ENCODE measurements around the gene NXPE4.
"Not testable (repeated sequence)": the region's sequence is repeated elsewhere in the genome, so short reads cannot be mapped to it uniquely, and the experiment has no call there.

Gene NXPE4

GRCh38 chr11:114595571-114595970, at the start of gene NXPE4:
Gene NXPE4, minus strand, starts transcription at chr11:114595786. Its CDS starts 1,027 bp downstream, at chr11:114594759.
- no peak within 1 kb of the TSS for H3K4me3 Mint-ChIP-seq
- H3K9me3 Mint-ChIP-seq: no peaks in the 10 kb centered on the region
- no peak within 1 kb of the TSS for H3K27ac Mint-ChIP-seq
- DNase-seq (ENCODE audit: low spot score in 2 of 2) (peak in 1 of 2 donors; percentile 15), ATAC-seq (no peak)
- H3K4me1 Mint-ChIP-seq: no peaks in the 10 kb centered on the region
- no peaks in the 10 kb centered on the region for H3K36me3 Mint-ChIP-seq

GRCh38 chr11:114639440-114639839, 43.9 kb upstream of the NXPE4 start:
- not testable (repeated sequence) for H3K36me3 Mint-ChIP-seq

GRCh38 chr11:114631445-114631965, 35.9 kb upstream of the NXPE4 start:
- H3K27ac Mint-ChIP-seq, H3K4me3 Mint-ChIP-seq, ATAC-seq, H3K4me1 Mint-ChIP-seq, H3K9me3 Mint-ChIP-seq, H3K36me3 Mint-ChIP-seq: not testable (repeated sequence)
- peak in 1 of 2 donors; percentile 55 for DNase-seq (ENCODE audit: low spot score in 2 of 2)

More at GRCh38 chr11:114639440-114639839, 43.9 kb upstream of the NXPE4 start:
- H3K9me3 Mint-ChIP-seq; H3K4me1 Mint-ChIP-seq; ATAC-seq; H3K4me3 Mint-ChIP-seq; DNase-seq (ENCODE audit: low spot score in 2 of 2); H3K27ac Mint-ChIP-seq: not testable (repeated sequence)

- Mint-ChIP-seq H3K9me3 (peaks cover 3% of the 10 kb centered on the region), H3K4me1 (no peaks in the 10 kb centered on the region), H3K36me3 (no peaks in the 10 kb centered on the region), H3K27ac (no peak overlapping the region), H3K4me3 (no peak overlapping the region)
- ATAC-seq: no peak
- no peak for DNase-seq (ENCODE audit: low spot score in 2 of 2)
Measured at GRCh38 chr11:114625294-114625693, 29.7 kb upstream of the NXPE4 start.

GRCh38 chr11:114624455-114625207, 29.0 kb upstream of the NXPE4 start:
- H3K9me3 Mint-ChIP-seq: peaks cover 3% of the 10 kb centered on the region
- no peak overlapping the region for H3K27ac Mint-ChIP-seq
- no peaks in the 10 kb centered on the region for H3K4me1 Mint-ChIP-seq
- H3K36me3 Mint-ChIP-seq: no peaks in the 10 kb centered on the region
- no peak for ATAC-seq
- H3K4me3 Mint-ChIP-seq: no peak overlapping the region
- DNase-seq (ENCODE audit: low spot score in 2 of 2): no peak

GRCh38 chr11:114623720-114624119, 28.1 kb upstream of the NXPE4 start:
- Mint-ChIP-seq H3K27ac (no peak overlapping the region), H3K4me3 (no peak overlapping the region), H3K4me1 (no peaks in the 10 kb centered on the region), H3K9me3 (peaks cover 3% of the 10 kb centered on the region), H3K36me3 (no peaks in the 10 kb centered on the region)
- ATAC-seq: no peak
- DNase-seq (ENCODE audit: low spot score in 2 of 2): no peak

- ATAC-seq (no peak), DNase-seq (ENCODE audit: low spot score in 2 of 2) (no peak)
- Mint-ChIP-seq H3K36me3 (no peaks in the 10 kb centered on the region), H3K4me3 (no peak overlapping the region), H3K9me3 (no peaks in the 10 kb centered on the region), H3K27ac (no peak overlapping the region), H3K4me1 (no peaks in the 10 kb centered on the region)
Measured at GRCh38 chr11:114622858-114623257, 27.3 kb upstream of the NXPE4 start.

GRCh38 chr11:114621950-114622809, 26.6 kb upstream of the NXPE4 start:
- H3K4me1 Mint-ChIP-seq: no peaks in the 10 kb centered on the region
- no peaks in the 10 kb centered on the region for H3K36me3 Mint-ChIP-seq
- H3K27ac Mint-ChIP-seq: no peak overlapping the region
- no peak for ATAC-seq
- H3K4me3 Mint-ChIP-seq: no peak overlapping the region
- DNase-seq (ENCODE audit: low spot score in 2 of 2): no peak
- H3K9me3 Mint-ChIP-seq: no peaks in the 10 kb centered on the region

- Mint-ChIP-seq H3K27ac (no peak overlapping the region), H3K36me3 (no peaks in the 10 kb centered on the region), H3K4me3 (no peak overlapping the region), H3K9me3 (no peaks in the 10 kb centered on the region), H3K4me1 (no peaks in the 10 kb centered on the region)
- DNase-seq (ENCODE audit: low spot score in 2 of 2) (no peak), ATAC-seq (no peak)
Measured at GRCh38 chr11:114621072-114621471, 25.5 kb upstream of the NXPE4 start.

GRCh38 chr11:114619659-114620173, 24.1 kb upstream of the NXPE4 start:
- no peak overlapping the region for H3K4me3 Mint-ChIP-seq
- DNase-seq (ENCODE audit: low spot score in 2 of 2) (no peak), ATAC-seq (no peak)
- H3K27ac Mint-ChIP-seq: no peak overlapping the region
- no peaks in the 10 kb centered on the region for H3K4me1 Mint-ChIP-seq
- H3K36me3 Mint-ChIP-seq: no peaks in the 10 kb centered on the region
- H3K9me3 Mint-ChIP-seq: no peaks in the 10 kb centered on the region

- ATAC-seq (no peak), DNase-seq (ENCODE audit: low spot score in 2 of 2) (no peak)
- Mint-ChIP-seq H3K4me3 (no peak overlapping the region), H3K4me1 (no peaks in the 10 kb centered on the region), H3K27ac (no peak overlapping the region), H3K36me3 (no peaks in the 10 kb centered on the region), H3K9me3 (no peaks in the 10 kb centered on the region)
Measured at GRCh38 chr11:114618139-114618538, 22.6 kb upstream of the NXPE4 start.

- Mint-ChIP-seq H3K9me3 (no peaks in the 10 kb centered on the region), H3K4me1 (no peaks in the 10 kb centered on the region), H3K27ac (no peak overlapping the region), H3K36me3 (no peaks in the 10 kb centered on the region), H3K4me3 (no peak overlapping the region)
- ATAC-seq (no peak), DNase-seq (ENCODE audit: low spot score in 2 of 2) (no peak)
Measured at GRCh38 chr11:114617157-114618124, 21.9 kb upstream of the NXPE4 start.

GRCh38 chr11:114616516-114616915, 20.9 kb upstream of the NXPE4 start:
- no peak overlapping the region for H3K27ac Mint-ChIP-seq
- H3K36me3 Mint-ChIP-seq: no peaks in the 10 kb centered on the region
- no peak overlapping the region for H3K4me3 Mint-ChIP-seq
- ATAC-seq (no peak), DNase-seq (ENCODE audit: low spot score in 2 of 2) (no peak)
- no peaks in the 10 kb centered on the region for H3K9me3 Mint-ChIP-seq
- no peaks in the 10 kb centered on the region for H3K4me1 Mint-ChIP-seq

- no peak for DNase-seq (ENCODE audit: low spot score in 2 of 2)
- Mint-ChIP-seq H3K4me1 (no peaks in the 10 kb centered on the region), H3K27ac (no peak overlapping the region), H3K4me3 (no peak overlapping the region), H3K36me3 (no peaks in the 10 kb centered on the region), H3K9me3 (no peaks in the 10 kb centered on the region)
- no peak for ATAC-seq
Measured at GRCh38 chr11:114615448-114616361, 20.1 kb upstream of the NXPE4 start.

All from stimulated activated effector memory CD8-positive, alpha-beta T cell treated with anti-CD3 and anti-CD28 coated beads, Interleukin-12 subunit alpha, Interleukin-12 subunit beta, amount 100 ng/mL, for 72 hours (primary cell).